Right atrium auricular region (tissue), 2 donors: ENCODE measurements around the gene YBX2. TPM values are rescaled to one million over a fixed set of nuclear protein-coding genes. Genes with fewer than 3 reads are reported as not detected.
"Not testable (repeated sequence)": the region's sequence is repeated elsewhere in the genome, so short reads cannot be mapped to it uniquely, and the experiment has no call there.

Experiments used
- DNase-seq: peaks from one replicate; pipeline ENCODE4 v3.0.0-alpha.2; 2019; ENCODE audit warnings: low spot score
- H3K27ac ChIP-seq, 2 donors: fragments of 200-600 bp; sonication (generic); 1 replicate in 1 of 2; 2 replicates in 1 of 2; pipeline ENCODE4 v1.5.1; 2016 to 2019
- H3K27me3 ChIP-seq, 2 donors: fragments of 200-600 bp; sonication (generic); one replicate each; pipeline versions ENCODE4 v1.5.1 to v1.6.0; 2017 to 2019
- H3K36me3 ChIP-seq: fragments of 200-600 bp; sonication (generic); one replicate; pipeline ENCODE4 v1.5.1; 2016
- H3K4me1 ChIP-seq, 2 donors: fragments of 200-600 bp; sonication (generic); one replicate each; pipeline versions ENCODE4 v1.5.1 to v1.6.0; 2017 to 2019
- H3K4me3 ChIP-seq, 2 donors: fragments of 200-600 bp; sonication (generic); 1 replicate in 1 of 2; 2 replicates in 1 of 2; pipeline ENCODE4 v1.5.1; 2017 to 2019; ENCODE audit warnings: mild to moderate bottlenecking in 1 of 2, moderate library complexity in 1 of 2
- H3K9me3 ChIP-seq, 2 donors: fragments of 200-600 bp; sonication (generic); one replicate each; pipeline ENCODE4 v1.5.1; 2019
- CTCF ChIP-seq, 2 donors: fragments of 200-600 bp; sonication (generic); IDR thresholded peaks; one replicate each; pipeline ENCODE4 v1.5.1; 2019; ENCODE audit warnings: antibody characterized with exemption in 2 of 2
- total RNA-seq, 2 donors: library from RNA; depleted of rRNA; stranded (reverse); fragments of >200 nt; gene quantifications; one replicate each; pipeline ENCODE4 v1.1.0, GENCODE V29; 2016

The YBX2 gene
- total RNA-seq = 1 to 10 TPM; 2.9 to 3.0 TPM

GRCh38 chr17:7294614-7295153, at the start of gene YBX2:
Gene YBX2 (minus strand): TSS chr17:7294639. CDS start chr17:7294500, 139 bp downstream.
- DNase-seq = no peak
- TF ChIP-seq CTCF (IDR thresholded peaks at IDR 0.05) = no peak
- Histone ChIP-seq H3K27ac (peak within 1 kb of the TSS; percentile 78 to 81), H3K4me3 (peak within 1 kb of the TSS; percentile 13 to 43), H3K36me3 (no peaks in the 10 kb centered on the region), H3K27me3 (peaks cover 0 to 8% of the 10 kb centered on the region in 2 donors), H3K9me3 (no peaks in the 10 kb centered on the region), H3K4me1 (peaks cover 0 to 69% of the 10 kb centered on the region in 2 donors)

- no peak for TF ChIP-seq CTCF (IDR thresholded peaks at IDR 0.05)
- H3K27me3 ChIP-seq = no peaks in the 10 kb centered on the region
- no peak overlapping the region for H3K27ac ChIP-seq
- no peaks in the 10 kb centered on the region for H3K9me3 ChIP-seq
- no peak for DNase-seq
- no peaks in the 10 kb centered on the region for H3K36me3 ChIP-seq
- peaks cover 0 to 3% of the 10 kb centered on the region in 2 donors for H3K4me1 ChIP-seq
- H3K4me3 ChIP-seq = no peak overlapping the region
Measured at GRCh38 chr17:7343250-7343649, 48.8 kb upstream of the YBX2 start.

GRCh38 chr17:7341842-7342241, 47.4 kb upstream of the YBX2 start:
- no peaks in the 10 kb centered on the region for H3K4me1 ChIP-seq
- no peaks in the 10 kb centered on the region for H3K36me3 ChIP-seq
- H3K9me3 ChIP-seq = no peaks in the 10 kb centered on the region
- no peak for DNase-seq
- H3K27me3 ChIP-seq = no peaks in the 10 kb centered on the region
- H3K27ac ChIP-seq = no peak overlapping the region
- TF ChIP-seq CTCF (IDR thresholded peaks at IDR 0.05) = no peak
- H3K4me3 ChIP-seq = no peak overlapping the region

- no peak overlapping the region for H3K4me3 ChIP-seq
- no peak overlapping the region for H3K27ac ChIP-seq
- no peak for TF ChIP-seq CTCF (IDR thresholded peaks at IDR 0.05)
- no peaks in the 10 kb centered on the region for H3K4me1 ChIP-seq
- no peak for DNase-seq
- H3K27me3 ChIP-seq = no peaks in the 10 kb centered on the region
- H3K36me3 ChIP-seq = no peaks in the 10 kb centered on the region
- H3K9me3 ChIP-seq = no peaks in the 10 kb centered on the region
Measured at GRCh38 chr17:7340179-7340578, 45.7 kb upstream of the YBX2 start.

GRCh38 chr17:7337600-7337999, 43.2 kb upstream of the YBX2 start:
- not testable (repeated sequence) for H3K27me3 ChIP-seq, H3K4me1 ChIP-seq, H3K36me3 ChIP-seq, DNase-seq, H3K4me3 ChIP-seq, H3K9me3 ChIP-seq, H3K27ac ChIP-seq

GRCh38 chr17:7336240-7337175, 42.1 kb upstream of the YBX2 start, which contains the start of gene ACAP1:
Gene ACAP1 (plus strand): TSS chr17:7336529. CDS start chr17:7336735, 206 bp downstream.
- Histone ChIP-seq H3K27me3 (no peaks in the 10 kb centered on the region), H3K27ac (no peak within 1 kb of the TSS), H3K4me1 (no peaks in the 10 kb centered on the region), H3K4me3 (peak within 1 kb of the TSS in 1 of 2 donors; percentile 17), H3K36me3 (no peaks in the 10 kb centered on the region), H3K9me3 (no peaks in the 10 kb centered on the region)
- no peak for TF ChIP-seq CTCF (IDR thresholded peaks at IDR 0.05)
- no peak for DNase-seq

GRCh38 chr17:7335765-7336164, 41.3 kb upstream of the YBX2 start:
- not testable (repeated sequence) for H3K36me3 ChIP-seq, H3K27me3 ChIP-seq, H3K27ac ChIP-seq, H3K9me3 ChIP-seq, DNase-seq, H3K4me3 ChIP-seq, H3K4me1 ChIP-seq
